ENCODE measurements around the gene PLEKHJ1.
A peak's percentile ranks its signal among the peaks of the same experiment; 100 is the strongest.
"Not testable (repeated sequence)": the region's sequence is repeated elsewhere in the genome, so short reads cannot be mapped to it uniquely, and the experiment has no call there.

The PLEKHJ1 gene

GRCh38 chr19:2216361-2217225 is 19.5 kb downstream of the PLEKHJ1 start:
- DNase-seq = no peak

- peak; percentile 53 for DNase-seq
These were observed 20.8 kb downstream of the PLEKHJ1 start for GRCh38 chr19:2215281-2215751.

GRCh38 chr19:2214251-2214650 is 21.9 kb downstream of the PLEKHJ1 start:
- no peak for DNase-seq

- no peak for DNase-seq
These were observed 22.3 kb downstream of the PLEKHJ1 start for GRCh38 chr19:2213799-2214198.

- DNase-seq = no peak
These were observed 23.0 kb downstream of the PLEKHJ1 start for GRCh38 chr19:2212861-2213711.

GRCh38 chr19:2210987-2211740 is 25.0 kb downstream of the PLEKHJ1 start:
- DNase-seq = no peak

GRCh38 chr19:2210206-2210605 is 25.9 kb downstream of the PLEKHJ1 start:
- no peak for DNase-seq

GRCh38 chr19:2209408-2209807 is 26.7 kb downstream of the PLEKHJ1 start:
- no peak for DNase-seq

- DNase-seq = no peak
These were observed 27.2 kb downstream of the PLEKHJ1 start for GRCh38 chr19:2208975-2209374.

GRCh38 chr19:2207991-2208860 is 27.9 kb downstream of the PLEKHJ1 start:
- no peak for DNase-seq

- DNase-seq = no peak
These were observed 29.1 kb downstream of the PLEKHJ1 start for GRCh38 chr19:2207008-2207407.

GRCh38 chr19:2202366-2202765 is 33.8 kb downstream of the PLEKHJ1 start:
- no peak for DNase-seq

GRCh38 chr19:2201473-2202148 is 34.5 kb downstream of the PLEKHJ1 start:
- no peak for DNase-seq

- not testable (repeated sequence) for DNase-seq
These were observed 35.4 kb downstream of the PLEKHJ1 start for GRCh38 chr19:2200624-2201294.

- no peak for DNase-seq
These were observed 36.1 kb downstream of the PLEKHJ1 start for GRCh38 chr19:2199861-2200623.

- DNase-seq = no peak
These were observed 36.9 kb downstream of the PLEKHJ1 start for GRCh38 chr19:2199215-2199614.

- no peak for DNase-seq
These were observed 37.8 kb downstream of the PLEKHJ1 start for GRCh38 chr19:2198317-2198716.

GRCh38 chr19:2197270-2197669 is 38.9 kb downstream of the PLEKHJ1 start:
- DNase-seq = no peak

GRCh38 chr19:2195914-2196313 is 40.2 kb downstream of the PLEKHJ1 start:
- DNase-seq = no peak

- DNase-seq = no peak
These were observed 40.8 kb downstream of the PLEKHJ1 start for GRCh38 chr19:2195361-2195760.

Measured in stimulated activated CD4-positive, alpha-beta T cell treated with anti-CD3 and anti-CD28 coated beads, Interleukin-4, amount 100 ng/mL, for 1 hour (primary cell).